ENCODE results near the gene TMEM259.
A peak's percentile ranks its signal among the peaks of the same experiment; 100 is the strongest.

The TMEM259 gene

GRCh38 chr19:1055028-1055425 lies 34.1 kb upstream of the TMEM259 start:
- DNase-seq = no peak

- DNase-seq = no peak
These were observed 33.4 kb upstream of the TMEM259 start for GRCh38 chr19:1054102-1055027.

- DNase-seq = no peak
These were observed 32.5 kb upstream of the TMEM259 start for GRCh38 chr19:1053176-1054101.

GRCh38 chr19:1052349-1052975 lies 31.5 kb upstream of the TMEM259 start:
- no peak for DNase-seq

- DNase-seq = no peak
These were observed 30.9 kb upstream of the TMEM259 start for GRCh38 chr19:1051791-1052190.

- DNase-seq = no peak
These were observed 30.3 kb upstream of the TMEM259 start for GRCh38 chr19:1050989-1051788.

- no peak for DNase-seq
These were observed 28.9 kb upstream of the TMEM259 start for GRCh38 chr19:1049800-1050199.

GRCh38 chr19:1049106-1049505 lies 28.2 kb upstream of the TMEM259 start:
- no peak for DNase-seq

- DNase-seq = no peak
These were observed 26.8 kb upstream of the TMEM259 start for GRCh38 chr19:1047696-1048147.

GRCh38 chr19:1046836-1047695 lies 26.1 kb upstream of the TMEM259 start:
- DNase-seq = no peak

GRCh38 chr19:1046117-1046626 lies 25.2 kb upstream of the TMEM259 start:
- no peak for DNase-seq

GRCh38 chr19:1045247-1045603 lies 24.3 kb upstream of the TMEM259 start:
- no peak for DNase-seq

GRCh38 chr19:1042689-1043511 lies 22.0 kb upstream of the TMEM259 start:
- peak; percentile 46 for DNase-seq

GRCh38 chr19:1041835-1042685 lies 21.1 kb upstream of the TMEM259 start:
- DNase-seq = peak; percentile 50

GRCh38 chr19:1041272-1041834 lies 20.4 kb upstream of the TMEM259 start:
- no peak for DNase-seq

GRCh38 chr19:1040476-1041271 lies 19.8 kb upstream of the TMEM259 start:
- peak; percentile 82 for DNase-seq

GRCh38 chr19:1039646-1040475 lies 18.9 kb upstream of the TMEM259 start, which contains the start of gene ABCA7:
Gene ABCA7 (plus strand): TSS chr19:1040107. CDS start chr19:1041362, 1,255 bp downstream.
- DNase-seq = peak; percentile 82

All from NCI-H2029 treated with DMSO at 0.1 percent for 48 hours (cell line).